Smooth muscle cell of the brain vasculature (primary cell): ENCODE measurements around the gene DSCAM.

Experiments used
- DNase-seq: peaks from one replicate; pipeline ENCODE4 v3.0.0-alpha.2; 2012; ENCODE audit warnings: low read depth, low spot score

DSCAM gene

DNA sequence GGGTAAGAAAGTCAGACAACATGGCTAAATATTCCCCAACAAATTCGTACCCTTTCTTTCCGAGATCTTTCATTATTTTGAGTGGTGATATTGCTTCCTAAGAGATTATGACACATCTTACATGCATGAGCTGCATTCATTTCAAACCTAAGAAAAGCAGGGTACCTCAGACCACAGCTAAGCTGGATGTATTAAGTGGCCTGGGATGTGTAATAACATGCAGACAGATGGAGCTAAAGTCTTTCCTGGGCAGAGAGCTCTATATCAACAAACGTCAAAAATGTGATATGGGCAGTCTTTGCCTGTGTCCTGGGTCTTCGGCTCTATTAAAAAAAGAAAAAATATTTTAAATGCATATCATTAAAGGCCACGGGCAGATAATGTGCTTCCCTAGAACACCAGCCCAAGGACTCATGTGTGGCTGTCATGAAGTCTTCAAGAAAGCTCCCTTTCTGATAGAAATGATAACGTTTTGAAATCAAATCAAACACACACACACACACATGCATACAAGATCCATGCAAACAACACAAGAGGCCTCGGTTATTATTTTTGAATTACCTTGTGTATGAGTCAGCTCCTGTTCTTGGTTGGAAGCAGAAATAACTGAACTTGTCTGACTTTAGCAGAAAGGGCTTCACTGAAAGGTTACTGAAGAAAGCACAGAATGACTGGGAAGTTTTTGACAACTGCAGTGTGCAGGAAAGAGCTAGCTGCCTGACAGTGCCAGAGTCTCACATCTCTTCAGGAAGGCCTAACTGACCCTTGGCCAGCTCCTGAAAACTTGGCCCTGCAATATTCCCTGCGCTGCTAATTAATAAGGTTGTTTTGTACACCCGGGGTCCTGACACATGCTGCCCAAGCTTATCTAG lies 231.2 kb downstream of the DSCAM start:
- DNase-seq: no peak

DNA sequence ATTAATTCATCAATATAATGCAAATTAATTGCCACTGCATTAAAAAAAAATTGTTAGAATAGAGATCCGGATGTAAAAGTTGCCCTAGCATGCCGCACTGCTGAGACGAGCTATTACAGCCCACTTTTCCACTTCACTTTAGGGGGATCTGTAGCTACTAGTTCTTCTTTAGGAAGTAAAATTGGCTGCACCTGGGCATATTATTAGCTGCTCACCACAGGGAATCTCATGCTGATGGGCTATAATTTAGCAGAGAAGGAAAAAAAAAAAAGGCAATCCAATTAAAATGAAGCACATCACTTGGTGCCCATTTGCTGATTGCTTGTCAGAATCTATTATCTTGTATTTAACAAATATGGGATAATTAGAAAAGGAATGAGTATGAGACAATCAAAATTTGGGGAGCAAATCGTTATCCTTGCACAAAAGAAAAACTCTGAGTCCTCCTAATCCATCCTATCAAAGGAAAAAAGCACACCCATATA lies 233.4 kb downstream of the DSCAM start:
- DNase-seq: no peak

DNA sequence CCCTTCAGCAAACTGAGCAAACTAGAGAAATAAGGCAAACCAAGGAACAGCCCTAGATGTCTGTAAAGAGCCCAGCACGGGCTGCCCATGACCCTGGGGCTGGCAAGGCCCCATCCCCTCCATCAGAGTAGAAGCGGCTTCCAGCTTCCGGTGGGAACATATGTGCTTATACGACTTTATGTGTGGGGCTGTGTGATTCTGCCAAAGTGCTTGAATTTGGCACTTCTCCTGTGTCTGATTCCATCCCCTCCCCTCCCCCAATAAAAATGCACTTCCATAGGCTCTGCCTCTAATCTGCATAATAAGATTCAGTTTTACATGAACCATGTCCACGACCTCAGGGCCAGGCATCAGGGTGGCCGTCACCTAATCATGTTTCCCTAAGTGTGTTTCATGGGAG lies 236.6 kb downstream of the DSCAM start:
- no peak for DNase-seq

DNA sequence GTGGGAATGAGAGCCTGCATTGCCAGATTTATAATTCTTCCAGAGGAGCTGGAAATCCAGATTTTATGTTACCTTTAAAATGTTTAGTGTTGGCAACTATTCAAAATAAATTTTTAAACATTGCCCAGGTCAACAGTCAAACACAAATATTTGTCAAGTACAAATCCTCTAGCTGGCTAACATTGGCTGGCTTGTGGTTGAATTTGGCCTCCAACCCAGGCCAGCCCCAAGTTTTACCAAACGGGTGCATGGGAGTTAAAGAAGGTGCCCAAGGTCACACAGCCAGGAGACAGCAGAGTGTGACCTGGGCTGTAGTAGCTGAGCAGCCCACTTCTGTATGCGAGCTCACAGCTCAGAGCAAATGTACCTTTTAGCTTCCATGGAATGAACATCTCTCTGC lies 240.6 kb downstream of the DSCAM start:
- DNase-seq: no peak

DNA sequence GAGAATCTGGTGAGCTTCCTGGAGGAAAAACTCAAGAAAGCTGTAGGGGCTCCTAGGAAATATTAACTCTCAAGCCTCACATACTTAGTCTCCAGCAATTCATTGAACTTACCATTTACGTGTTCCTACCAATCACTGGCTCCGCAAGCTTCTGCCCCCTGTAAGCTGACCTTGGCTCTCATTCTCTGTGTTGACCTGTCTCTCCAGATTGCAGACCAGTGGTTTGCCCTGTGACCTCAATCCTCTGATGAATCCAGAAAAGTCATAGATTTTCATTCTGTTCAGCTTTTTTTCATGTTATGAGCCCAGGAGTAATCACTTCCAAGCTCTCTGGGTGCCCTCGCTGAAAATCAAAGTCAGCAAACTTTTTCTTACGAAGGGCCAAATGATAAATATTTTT lies 241.9 kb downstream of the DSCAM start:
- DNase-seq: no peak

DNA sequence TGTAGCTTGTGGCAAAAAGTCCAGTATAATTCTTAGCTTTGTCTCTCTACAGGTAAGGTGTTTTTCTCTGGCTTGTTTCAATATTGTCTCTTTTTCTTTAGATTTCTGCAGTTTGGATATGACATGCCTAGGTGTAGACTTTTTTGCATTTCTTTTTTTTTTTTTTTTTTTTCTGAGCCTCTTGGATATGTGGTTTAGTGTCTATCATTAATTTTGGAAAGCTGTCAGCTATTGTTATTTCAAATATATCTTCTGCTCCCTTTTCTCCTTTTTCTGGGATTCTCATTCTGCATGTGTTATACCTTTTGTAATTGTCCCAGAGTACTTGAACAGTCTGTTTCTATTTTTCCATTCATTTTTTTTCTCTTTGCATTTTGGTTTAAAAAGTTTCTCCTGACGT lies 243.2 kb downstream of the DSCAM start:
- no peak for DNase-seq

DNA sequence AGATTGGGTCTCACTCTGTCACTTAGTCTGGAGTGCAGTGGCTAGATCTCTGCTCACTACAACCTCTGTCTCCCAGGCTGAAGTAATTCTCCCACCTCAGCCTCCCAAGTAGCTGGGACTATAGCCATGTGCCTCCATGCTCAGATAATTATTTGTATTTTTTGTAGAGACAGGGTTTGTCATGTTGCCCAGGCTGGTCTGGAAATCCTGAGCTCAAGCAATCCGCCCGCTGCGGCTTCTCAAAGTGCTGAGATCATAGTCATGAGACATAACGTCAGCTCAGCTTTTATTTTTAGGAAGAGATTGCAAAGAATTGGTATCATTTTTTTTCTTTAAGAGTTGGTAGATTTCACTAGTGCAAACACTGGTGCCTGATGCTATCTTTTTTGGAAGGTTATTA lies 244.9 kb downstream of the DSCAM start:
- no peak for DNase-seq

DNA sequence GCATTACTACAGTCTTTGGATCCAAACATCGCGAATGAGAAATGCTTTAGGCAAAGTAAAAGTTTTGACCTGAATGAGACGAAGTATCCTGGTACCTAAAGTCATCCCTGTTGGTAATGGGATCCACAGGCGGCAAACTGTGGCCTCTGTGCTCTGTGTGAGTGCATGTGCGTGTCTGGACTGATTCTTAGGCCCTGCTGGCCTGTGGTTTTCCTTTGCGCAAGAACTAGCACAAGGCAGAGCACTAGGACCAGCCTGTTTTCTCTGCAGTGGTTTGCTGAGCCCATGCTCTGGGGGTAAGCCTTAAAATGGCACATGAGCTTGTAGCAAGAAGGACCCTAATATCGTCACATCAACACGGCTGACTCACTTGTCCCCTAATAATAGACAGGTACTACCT lies 251.2 kb downstream of the DSCAM start:
- no peak for DNase-seq

DNA sequence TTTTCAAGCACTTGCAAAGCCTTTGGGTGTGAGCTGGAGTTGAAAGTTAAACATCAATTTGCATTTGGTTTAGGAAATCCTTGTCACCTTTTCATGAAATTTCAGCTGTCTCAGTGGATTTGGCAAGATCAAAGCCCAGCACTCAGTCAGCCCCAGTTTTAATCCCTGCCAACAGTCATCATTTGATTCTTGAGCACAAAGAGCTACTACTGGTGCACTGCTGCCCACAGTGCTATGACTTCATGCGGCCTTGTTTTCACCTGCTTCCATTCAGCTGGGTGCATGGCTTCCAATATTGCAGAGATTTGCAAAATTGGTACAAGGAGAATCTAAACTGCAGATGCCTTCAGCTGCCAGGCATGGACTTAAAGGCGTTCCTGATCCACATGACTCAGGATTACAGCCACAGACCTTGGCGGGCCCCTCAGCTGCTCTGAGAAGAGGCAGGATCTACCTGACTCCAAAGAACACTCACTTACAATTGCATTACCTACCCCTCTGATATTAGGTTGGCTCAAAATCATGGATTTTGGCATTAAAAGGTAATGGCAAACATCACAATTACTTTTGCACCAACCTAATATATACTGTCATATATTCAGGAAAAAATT lies 259.1 kb downstream of the DSCAM start:
- no peak for DNase-seq

DNA sequence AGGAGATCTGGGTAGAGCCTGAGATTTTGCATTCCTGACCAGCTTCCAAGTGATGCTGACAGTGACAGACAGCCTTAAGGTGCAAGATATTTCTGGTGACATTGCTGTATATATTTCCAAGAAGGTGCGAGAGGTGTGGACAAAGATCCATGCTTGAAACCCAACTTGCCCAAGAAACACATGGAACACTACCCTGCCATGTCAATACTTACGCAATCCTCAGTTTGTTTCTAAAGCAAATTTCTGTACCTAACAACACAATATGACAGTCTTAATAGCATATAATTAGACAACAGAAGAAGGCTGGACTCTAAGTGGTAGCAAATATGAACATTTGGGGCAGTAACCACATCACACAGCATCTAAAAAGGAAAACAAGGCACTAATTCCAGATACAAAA lies 260.4 kb downstream of the DSCAM start:
- DNase-seq: no peak

DNA sequence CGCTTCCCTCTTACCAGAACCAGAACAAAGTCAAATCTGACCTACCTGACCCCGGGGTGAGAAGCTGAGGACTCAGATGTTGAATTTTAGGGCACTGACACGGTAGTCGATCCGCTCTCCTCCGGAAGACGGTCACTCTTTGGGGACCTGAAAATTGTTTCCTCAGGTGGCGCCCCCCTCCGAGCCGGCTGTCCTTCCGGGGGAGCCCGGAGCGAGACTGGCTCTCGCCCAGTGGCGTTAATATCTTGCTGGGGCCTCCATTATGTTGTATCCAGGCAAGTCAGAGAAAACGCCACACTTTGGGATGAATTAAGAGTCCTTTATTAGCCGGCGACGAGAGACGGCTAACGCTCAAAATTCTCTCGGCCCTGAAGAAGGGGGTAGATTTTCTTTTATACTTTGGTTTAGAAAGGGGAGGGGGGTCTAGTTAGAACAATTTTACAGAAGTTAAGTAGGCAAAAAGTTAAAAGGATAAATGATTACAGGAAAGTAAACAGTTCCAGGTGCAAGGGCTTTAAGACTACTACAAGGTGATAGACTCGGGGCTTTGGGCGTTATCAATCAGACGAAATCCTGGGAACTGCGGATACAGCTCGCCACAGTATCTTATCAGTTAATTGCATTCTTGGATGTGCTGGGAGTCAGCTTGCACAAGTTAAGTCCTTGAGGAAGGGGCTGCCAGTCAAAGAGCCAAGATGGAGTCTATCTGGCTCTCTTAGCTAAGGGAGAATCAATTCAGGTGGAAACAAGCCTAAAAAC lies 269.5 kb downstream of the DSCAM start:
- DNase-seq: no peak

DNA sequence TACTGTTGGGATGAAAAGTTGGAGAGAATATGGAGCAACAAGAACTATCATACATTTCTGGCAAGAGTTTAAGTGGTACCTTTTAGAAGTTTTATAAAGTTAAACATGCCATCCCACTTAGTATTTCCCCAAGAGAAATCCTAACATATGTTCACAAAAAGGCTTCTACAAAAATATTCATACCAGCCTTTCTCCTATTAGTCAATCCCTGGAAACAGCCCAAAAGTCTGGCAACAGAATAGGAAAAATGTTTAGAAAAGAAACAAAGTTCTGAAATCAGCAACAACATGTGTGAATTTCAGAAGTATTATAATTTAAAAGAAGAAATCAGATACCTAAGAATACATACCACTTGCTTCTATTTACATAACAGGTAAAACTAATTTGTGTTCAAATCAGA lies 271.0 kb downstream of the DSCAM start:
- no peak for DNase-seq

DNA sequence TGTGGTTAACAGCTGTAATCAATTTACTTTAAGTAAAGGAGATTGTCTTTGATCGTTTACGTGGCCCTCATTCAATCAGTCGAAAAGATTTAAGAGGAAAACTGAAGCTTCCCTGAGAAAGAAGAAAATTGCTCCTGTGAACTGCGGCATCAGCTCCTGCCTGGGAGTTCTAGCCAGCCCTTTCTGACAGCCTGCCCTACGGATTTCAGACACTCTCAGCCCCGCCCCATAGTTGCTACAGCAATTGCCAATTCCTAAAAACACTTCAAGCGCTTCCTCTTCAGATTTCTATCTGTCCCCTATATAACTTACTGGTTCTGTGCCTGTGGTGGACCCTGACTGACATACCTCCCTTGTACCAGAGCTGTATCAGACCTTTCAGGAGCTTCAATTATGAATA lies 277.6 kb downstream of the DSCAM start:
- DNase-seq: no peak

DNA sequence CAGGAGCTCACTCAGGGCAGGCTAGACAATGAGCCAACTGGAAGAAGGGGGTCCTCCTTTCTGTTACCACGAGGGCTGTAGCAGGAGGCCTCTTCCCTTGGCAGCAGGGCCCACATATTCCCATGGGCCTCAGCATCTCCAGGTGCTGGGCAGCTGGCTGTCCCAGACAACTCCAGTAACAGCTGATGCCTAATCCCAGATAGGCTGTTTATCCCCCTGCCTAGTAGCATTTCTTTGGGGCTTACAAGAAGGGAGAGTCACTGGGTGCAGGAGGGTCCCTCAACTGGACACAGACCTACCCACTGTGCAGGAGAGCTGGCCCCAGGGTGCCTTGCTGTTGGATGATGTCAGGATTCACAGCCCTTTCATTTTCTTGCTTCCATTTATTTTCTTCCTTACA lies 278.2 kb downstream of the DSCAM start:
- no peak for DNase-seq

DNA sequence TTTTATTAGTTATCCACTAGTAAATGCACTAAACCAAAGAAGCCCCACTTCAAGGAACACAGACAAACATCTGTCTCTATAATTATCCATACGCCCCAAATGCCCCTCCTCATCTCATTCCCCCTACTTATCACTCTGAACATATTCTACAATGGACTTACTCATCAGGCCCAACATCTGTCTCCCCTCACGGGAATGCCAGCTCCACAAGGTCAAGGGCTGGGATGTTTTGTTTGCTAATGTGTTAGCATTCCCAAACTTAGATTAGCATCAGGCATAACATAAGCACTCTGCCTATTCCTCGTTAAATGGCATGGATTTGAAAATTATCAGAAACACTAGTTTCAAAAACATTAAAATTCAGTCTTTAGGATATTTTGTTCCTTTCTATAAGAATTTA lies 279.5 kb downstream of the DSCAM start:
- DNase-seq: no peak

DNA sequence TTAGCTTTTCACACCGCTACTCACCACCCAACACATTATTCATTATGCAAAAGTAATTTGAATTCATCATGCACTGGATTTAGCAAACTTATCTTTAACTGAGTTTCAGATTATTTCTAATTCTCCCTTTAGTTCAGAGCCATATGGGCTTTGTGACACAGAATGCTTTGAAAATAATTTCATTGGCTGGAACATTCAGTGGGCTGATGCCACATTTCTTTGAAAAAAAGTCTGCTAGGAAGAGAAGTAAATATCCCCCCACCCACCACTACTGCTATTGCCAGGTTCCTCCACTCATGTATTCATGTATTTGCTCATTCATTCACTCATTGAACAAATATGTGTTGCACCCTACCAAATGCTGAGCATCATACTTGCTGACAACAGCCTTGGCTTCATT lies 280.5 kb downstream of the DSCAM start:
- DNase-seq: no peak

DNA sequence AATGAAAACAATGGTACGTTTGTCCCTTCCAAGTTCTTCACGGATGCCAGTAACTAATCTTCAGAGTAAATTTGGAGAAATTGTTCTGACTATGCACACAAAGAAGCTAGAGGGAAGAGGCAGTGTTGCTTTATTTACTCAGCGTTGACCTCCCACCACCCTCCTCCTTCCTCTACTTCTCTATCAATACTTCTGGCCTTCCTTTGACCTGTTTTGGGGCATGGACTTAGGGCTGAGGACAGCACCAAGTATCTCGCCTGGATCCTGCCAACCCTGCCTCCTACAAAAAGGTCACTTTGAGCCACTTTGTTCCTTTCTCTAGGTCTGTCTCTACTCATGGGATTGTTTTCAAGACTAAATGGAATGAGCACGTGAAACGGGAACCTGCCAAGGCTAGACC lies 282.6 kb downstream of the DSCAM start:
- no peak for DNase-seq

DNA sequence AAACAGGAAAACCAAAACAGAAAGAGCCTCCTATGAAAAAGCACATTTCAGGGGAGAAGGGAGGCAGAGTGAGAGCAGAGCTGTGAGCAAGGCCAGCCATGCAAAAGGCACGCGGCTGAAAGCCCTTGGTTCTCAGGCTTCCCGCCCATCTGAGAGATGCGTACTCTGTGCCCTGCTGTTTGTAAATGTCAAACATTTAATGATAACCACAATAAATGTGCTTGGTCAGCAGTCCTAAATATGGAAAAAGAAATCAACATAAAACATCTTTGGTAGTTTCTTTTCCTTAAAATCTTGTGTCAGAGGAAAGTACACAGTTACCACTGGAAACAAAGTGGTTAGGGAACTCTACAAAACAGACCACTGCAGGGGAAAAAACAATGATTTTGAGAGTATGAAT lies 283.1 kb downstream of the DSCAM start:
- no peak for DNase-seq

DNA sequence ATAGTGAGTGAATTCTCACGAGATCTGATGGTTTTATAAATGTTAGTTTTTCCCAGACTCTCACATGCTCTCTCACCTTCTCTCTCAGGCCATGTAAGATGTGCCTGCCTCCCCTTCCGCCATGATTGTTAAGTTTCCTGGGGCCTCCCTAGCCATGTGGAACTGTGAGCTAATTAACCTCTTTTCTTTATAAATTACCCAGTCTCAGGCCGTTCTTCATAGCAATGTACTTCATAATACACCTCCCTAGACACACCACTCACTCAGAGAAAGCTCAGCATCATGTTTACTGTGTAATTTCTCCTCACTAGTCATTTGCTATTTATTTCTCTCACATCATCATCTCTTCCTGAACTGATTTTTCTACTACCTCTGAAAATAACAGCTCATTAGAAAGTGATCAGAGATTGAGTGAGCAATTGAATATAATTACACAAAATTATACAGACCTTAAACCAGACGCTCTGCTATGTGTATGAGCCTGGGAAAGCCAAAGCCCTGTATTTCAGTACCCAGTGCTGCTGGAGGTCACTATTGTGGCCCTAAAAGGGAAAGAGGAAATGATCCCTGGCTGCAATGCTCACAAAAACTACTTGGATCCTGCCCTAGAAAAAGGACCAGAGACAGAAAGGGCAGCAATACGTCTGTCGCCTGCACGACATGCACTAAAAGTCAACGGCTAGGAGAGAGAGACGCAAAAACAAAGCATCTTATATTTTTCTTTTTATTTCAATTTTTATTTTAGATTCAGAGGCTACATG lies 284.5 kb downstream of the DSCAM start:
- no peak for DNase-seq

DNA sequence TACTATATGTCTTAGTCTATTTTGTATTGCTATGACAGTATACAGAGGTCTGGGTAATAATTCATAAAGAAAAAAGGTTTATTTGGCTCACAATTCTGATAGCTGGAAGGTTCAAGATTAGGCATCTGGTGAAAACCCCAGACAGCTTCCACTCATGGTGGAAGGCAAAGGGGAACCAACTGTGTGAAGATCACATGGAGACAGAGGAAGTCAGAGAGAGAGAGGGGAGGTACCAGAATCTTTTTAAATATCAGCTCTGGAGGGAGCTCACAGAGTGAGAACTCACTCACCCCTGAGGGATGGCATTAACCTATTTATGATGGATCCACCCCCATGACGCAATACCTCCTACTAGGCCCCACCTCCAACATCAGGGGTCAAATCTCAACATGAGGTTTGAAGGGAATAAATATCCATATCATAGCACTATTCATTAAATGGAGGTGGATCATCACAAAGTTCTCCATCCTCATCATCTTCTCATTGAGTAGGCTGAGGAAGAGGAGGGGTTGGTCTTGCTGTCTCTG lies 290.5 kb downstream of the DSCAM start:
- no peak for DNase-seq

DNA sequence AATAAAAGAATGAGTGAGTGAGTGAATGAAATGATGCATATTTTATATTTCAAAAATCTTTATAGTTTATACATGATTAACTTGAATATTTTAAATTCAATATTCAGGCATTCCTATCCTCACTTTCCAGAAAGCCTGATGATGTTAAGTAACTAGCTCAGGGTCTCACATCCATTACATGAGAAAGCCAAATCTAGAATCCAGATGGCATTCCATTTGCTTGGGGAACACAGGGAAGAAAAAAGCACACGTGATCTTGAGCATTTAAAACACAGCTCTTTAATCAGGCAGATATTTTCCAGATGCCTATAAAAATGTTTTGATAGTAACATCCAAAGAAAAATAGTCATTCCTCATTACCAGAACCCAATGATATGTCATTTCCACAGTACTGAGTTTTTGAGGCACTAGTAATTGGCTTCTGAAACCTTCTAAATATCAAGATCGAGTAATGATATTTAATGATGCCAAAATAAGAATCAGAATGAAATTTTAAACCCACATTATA lies 291.9 kb downstream of the DSCAM start:
- no peak for DNase-seq
